ENCODE results near the gene PAX7.

GRCh38 chr1:18775341-18775740 is 144.7 kb downstream of the PAX7 start:
- TF ChIP-seq, protein P1, sequence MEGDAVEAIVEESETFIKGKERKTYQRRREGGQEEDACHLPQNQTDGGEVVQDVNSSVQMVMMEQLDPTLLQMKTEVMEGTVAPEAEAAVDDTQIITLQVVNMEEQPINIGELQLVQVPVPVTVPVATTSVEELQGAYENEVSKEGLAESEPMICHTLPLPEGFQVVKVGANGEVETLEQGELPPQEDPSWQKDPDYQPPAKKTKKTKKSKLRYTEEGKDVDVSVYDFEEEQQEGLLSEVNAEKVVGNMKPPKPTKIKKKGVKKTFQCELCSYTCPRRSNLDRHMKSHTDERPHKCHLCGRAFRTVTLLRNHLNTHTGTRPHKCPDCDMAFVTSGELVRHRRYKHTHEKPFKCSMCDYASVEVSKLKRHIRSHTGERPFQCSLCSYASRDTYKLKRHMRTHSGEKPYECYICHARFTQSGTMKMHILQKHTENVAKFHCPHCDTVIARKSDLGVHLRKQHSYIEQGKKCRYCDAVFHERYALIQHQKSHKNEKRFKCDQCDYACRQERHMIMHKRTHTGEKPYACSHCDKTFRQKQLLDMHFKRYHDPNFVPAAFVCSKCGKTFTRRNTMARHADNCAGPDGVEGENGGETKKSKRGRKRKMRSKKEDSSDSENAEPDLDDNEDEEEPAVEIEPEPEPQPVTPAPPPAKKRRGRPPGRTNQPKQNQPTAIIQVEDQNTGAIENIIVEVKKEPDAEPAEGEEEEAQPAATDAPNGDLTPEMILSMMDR (IDR thresholded peaks at IDR 0.05; ENCODE audit: low read depth, low read length): no peak
- no peak for TF ChIP-seq POLR2A (IDR thresholded peaks at IDR 0.05; ENCODE audit: extremely low read depth, insufficient read length)
- TF ChIP-seq, protein P2, sequence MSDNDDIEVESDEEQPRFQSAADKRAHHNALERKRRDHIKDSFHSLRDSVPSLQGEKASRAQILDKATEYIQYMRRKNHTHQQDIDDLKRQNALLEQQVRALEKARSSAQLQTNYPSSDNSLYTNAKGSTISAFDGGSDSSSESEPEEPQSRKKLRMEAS (IDR thresholded peaks at IDR 0.05; ENCODE audit: low read depth, low read length): no peak
- TF ChIP-seq MYC (IDR thresholded peaks at IDR 0.05; ENCODE audit: low read depth, low read length): no peak
